Fibroblast of peridontal ligament (primary cell): ENCODE measurements around the gene WDR45.

Experiments
- DNase-seq: peaks from one replicate; pipeline ENCODE4 v3.0.0-alpha.2; 2010; ENCODE audit errors: extremely low read depth

The WDR45 gene

DNA sequence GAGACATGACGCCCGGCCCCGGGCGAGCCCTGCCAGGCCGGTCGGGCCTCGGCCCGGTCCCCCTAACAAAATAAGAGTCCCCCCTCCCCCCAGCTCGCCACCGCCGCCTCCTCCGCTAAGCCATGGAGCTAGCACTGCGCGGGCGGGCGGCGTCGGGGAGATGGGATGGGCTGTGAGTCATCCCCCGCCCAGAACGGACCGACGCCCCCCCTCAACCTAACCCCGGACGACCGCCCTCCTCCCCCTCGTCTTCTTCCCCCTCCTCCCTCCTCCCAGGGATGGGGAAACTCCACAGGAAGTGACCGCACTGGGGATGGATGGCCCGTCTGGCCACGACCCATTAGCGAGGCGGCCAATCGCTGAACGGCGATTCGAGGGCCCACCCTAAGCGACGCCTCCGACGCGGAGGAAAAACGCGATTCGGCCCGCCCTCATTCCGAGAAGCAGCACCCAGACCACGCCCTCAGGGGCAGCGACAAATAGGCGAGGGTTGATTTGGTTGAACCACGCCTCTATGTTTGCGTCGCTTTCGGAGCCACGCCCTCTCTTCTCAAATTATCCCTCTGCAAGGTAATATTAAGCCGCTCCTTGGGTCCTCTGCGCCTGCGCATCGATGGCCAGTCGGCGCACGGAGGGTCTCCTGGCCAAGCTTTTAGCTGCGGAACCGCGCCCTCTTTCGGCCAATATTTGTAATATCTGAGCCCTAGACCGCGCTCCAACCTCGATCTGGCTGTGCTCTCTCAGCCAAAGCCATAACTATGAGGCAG is 36.3 kb downstream of the WDR45 start, which contains the start of gene TFE3:
TSS of gene TFE3 (minus strand) at position 138 of the 767 bp plus-strand sequence. CDS start at position 7, 131 bp downstream.
- peak; percentile 99 for DNase-seq

- peak; percentile 12 for DNase-seq
Measured at GRCh38 chrX:49042581-49043219, 37.0 kb downstream of the WDR45 start.

GRCh38 chrX:49041744-49042580 is 37.7 kb downstream of the WDR45 start:
- peak; percentile 60 for DNase-seq

DNA sequence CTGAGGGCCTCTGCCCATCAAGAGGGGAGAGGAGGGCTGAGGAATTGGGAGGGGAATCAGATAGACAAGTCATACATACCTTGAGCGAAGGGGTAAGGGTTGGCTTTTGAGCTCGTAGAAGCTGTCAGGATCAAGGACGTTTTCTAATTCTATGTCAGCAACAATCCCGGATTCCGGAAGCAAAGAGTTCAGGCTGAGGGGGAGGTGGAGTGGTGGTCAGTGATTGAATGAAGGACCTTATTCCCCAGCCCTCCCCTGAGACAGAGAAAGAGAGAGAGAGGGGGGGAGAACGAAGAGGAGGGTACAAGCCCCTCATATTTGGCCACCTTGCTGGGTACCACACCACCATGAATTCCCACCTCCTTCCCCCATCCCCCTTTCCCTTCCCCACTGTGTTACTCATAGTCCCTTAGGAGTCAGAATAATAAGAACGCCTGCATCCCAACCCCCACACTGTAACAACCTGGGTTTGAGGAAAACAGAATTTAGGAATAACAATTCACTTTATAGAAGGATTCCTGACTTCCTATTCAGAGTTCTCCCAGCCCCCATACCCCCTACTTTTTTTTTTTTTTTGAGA is 39.2 kb downstream of the WDR45 start:
- DNase-seq, result peak; percentile 11

DNA sequence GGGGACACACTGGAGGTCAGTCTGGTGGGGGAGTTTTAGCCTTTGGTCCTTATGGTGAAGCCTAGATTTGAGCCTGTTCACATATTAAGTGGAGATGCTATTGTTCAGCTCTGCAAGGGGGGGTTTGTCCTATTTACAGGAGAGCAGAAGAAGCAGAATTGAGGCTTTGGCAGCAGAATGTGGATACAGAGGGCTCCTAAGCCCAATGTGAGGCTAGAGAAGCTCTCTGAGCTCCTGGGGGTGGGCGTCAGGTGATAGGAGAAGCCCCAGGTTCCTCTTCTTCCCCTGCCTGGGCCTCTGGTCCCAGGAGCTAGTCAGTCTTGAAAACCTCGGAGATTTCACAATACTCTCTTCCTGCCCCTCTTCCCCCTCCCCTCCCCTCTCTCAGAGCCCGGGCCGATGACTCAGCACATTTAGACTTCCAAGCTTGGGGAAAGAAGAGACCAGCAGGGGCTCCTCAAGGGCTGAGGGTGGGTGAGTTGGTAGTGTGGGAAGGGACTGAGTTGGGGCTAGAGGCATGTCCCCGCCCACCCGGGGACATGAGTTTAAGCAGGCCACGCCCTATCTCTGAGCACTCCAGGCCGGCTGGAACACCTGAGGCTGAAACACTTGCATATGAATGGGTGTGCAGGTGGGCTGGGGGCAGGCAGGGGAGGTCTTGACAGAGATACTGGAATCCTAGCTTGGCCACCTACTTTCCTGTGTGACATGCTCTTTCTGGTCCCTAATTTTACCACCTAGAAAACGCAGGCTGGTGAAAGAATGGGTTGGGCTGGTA is 39.9 kb downstream of the WDR45 start:
- peak; percentile 92 for DNase-seq

GRCh38 chrX:49037883-49038475 is 41.7 kb downstream of the WDR45 start:
- DNase-seq, result peak; percentile 62

DNA sequence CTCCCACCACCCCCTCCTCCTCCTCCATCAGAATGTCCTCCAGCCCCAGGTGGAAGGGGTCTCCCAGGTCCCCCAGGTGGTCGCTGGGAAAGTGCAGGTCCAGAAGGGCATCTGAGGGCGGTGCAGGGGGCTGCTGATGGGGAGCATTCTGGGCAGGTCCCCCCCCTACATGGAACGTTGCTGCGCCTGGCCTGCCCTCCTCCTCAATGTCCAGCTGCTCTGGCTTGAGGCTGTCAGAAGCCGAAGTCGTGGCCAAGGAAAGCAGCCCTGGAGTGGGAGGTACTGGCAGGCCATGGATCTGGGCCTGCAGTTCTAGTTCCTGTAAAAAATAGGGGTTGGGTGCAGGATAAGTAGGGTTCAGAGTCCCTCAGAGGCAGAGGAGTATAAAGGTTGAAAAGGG is 49.4 kb downstream of the WDR45 start:
- no peak for DNase-seq

GRCh38 chrX:49029876-49030275 is 49.8 kb downstream of the WDR45 start:
- DNase-seq, result no peak
